Measurements from ENCODE around the gene LANCL2. TPM values are rescaled to one million over a fixed set of nuclear protein-coding genes. Genes with fewer than 3 reads are reported as not detected.
A peak's percentile ranks its signal among the peaks of the same experiment; 100 is the strongest.
"Not testable (repeated sequence)": the region's sequence is repeated elsewhere in the genome, so short reads cannot be mapped to it uniquely, and the experiment has no call there.

The LANCL2 gene
- 17.2 TPM for polyA plus RNA-seq (2013, experiment 1 of 2; ENCODE audit: insufficient read length)
- 18.1 TPM for polyA plus RNA-seq (2013, experiment 2 of 2; ENCODE audit: insufficient read length)

- peak; percentile 55 for DNase-seq
Measured at GRCh38 chr7:55365205-55365674, at the start of gene LANCL2. LANCL2 (plus strand) TSS chr7:55365337; CDS start chr7:55366026, 689 bp downstream.

GRCh38 chr7:55325371-55325792 is 39.8 kb upstream of the LANCL2 start:
- peak; percentile 73 for DNase-seq

- DNase-seq = no peak
Measured at GRCh38 chr7:55326081-55326835, 38.9 kb upstream of the LANCL2 start.

- DNase-seq = no peak
Measured at GRCh38 chr7:55326945-55327626, 38.1 kb upstream of the LANCL2 start.

- no peak for DNase-seq
Measured at GRCh38 chr7:55335151-55335550, 30.0 kb upstream of the LANCL2 start.

GRCh38 chr7:55335786-55336185 is 29.4 kb upstream of the LANCL2 start:
- DNase-seq = no peak

- DNase-seq = no peak
Measured at GRCh38 chr7:55336540-55336939, 28.6 kb upstream of the LANCL2 start.

GRCh38 chr7:55339033-55340000 is 25.8 kb upstream of the LANCL2 start:
- DNase-seq = no peak

GRCh38 chr7:55342216-55342871 is 22.8 kb upstream of the LANCL2 start:
- no peak for DNase-seq

- DNase-seq = no peak
Measured at GRCh38 chr7:55343002-55343781, 21.9 kb upstream of the LANCL2 start.

GRCh38 chr7:55343860-55344606 is 21.1 kb upstream of the LANCL2 start:
- no peak for DNase-seq

GRCh38 chr7:55344840-55345239 is 20.3 kb upstream of the LANCL2 start:
- no peak for DNase-seq

- no peak for DNase-seq
Measured at GRCh38 chr7:55345292-55345691, 19.8 kb upstream of the LANCL2 start.

- peak; percentile 53 for DNase-seq
Measured at GRCh38 chr7:55348502-55348901, 16.6 kb upstream of the LANCL2 start.

- DNase-seq = no peak
Measured at GRCh38 chr7:55349121-55349520, 16.0 kb upstream of the LANCL2 start.

GRCh38 chr7:55350281-55350680 is 14.9 kb upstream of the LANCL2 start:
- no peak for DNase-seq

- no peak for DNase-seq
Measured at GRCh38 chr7:55351263-55351662, 13.9 kb upstream of the LANCL2 start.

GRCh38 chr7:55352947-55353273 is 12.2 kb upstream of the LANCL2 start:
- DNase-seq = not testable (repeated sequence)

- peak; percentile 81 for DNase-seq
Measured at GRCh38 chr7:55360486-55360885, 4.7 kb upstream of the LANCL2 start.

GRCh38 chr7:55361560-55361959 is 3.6 kb upstream of the LANCL2 start:
- DNase-seq = no peak

- no peak for DNase-seq
Measured at GRCh38 chr7:55362927-55363326, 2.2 kb upstream of the LANCL2 start.

Measured in fibroblast of skin of scalp (primary cell).